GM21423 (cell line): Measurements from ENCODE around the gene NCKIPSD.

Source experiments
- ATAC-seq: cut with Tn5 transposase; IDR thresholded peaks from one replicate; pipeline ENCODE4 v1.9.1; 2021; ENCODE audit warnings: mild to moderate bottlenecking, moderate library complexity; ENCODE audit not compliant: unreplicated experiment

NCKIPSD gene

DNA sequence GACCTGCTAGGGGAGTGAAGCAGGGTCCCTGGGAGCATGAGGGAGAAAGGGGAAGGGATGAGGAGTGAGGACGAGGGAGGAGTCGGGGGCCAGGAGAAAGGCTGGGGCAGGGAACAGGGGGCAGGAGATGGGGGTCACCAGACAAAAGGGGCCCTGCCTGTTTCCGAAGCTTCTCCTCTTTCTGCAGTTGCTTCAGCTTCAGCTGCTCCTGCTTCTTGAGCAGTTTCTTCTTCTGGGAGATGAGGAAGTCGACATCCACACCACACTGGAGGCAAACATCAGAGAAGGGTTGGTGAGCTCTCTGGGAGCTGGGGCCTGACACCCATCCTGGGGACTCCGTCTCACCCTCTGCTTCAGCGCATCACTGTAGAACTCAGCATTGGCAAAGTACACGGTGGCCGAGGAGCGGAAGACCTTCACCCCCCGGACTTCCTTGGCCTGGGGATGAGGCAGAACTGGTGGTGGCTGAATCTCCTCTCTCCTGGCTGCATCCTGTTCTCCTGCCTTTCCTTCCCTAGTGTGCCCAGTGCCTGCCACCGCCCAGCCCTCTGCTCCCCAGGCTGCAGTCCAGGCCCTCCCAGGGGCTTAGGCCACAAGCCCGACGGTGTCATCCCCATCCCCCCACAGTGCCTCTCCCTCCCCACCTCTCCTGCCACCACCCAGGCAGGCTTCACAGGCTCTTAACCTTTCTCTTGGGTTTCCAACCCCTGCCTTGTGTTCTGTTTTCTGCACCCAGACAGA is 57.3 kb downstream of the NCKIPSD start:
- ATAC-seq: no peak

DNA sequence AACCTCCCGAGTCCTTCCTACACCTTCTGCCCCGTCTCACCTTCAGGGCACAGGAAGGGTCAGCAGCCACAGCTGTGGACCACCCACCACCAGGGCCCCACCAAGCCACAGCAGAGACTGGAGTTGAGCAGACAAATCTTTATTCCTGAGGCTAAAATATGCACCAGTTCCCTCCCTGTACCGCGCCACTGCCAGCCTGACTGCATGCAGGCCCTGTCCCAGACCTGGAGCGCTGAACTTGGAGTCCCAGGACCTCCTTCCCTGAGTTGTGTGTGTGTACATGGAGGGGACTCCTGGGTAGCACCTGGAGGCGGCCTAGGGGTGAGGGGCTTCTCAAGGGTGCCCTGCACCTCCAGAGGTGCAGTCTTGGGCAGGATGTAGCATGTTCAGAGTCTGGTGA is 60.1 kb downstream of the NCKIPSD start:
- no peak for ATAC-seq

DNA sequence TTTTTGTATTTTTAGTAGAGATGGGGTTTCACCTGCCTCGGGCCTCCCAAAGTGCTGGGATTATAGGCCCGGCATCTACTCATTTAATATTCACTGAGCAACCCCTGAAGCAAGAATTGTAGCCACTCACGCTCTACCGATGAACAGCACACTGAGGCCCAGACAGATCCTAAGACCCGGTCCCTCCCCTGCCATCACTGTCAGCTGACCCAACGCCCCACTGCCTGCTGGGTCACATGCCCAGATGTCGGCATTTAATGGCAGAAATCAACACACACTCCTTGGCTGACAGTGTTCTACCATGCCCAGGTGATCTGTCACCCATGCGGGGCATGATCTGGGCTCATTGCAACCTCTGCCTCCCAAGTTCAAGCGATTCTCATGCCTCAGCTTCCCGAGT is 60.9 kb downstream of the NCKIPSD start:
- ATAC-seq: no peak

DNA sequence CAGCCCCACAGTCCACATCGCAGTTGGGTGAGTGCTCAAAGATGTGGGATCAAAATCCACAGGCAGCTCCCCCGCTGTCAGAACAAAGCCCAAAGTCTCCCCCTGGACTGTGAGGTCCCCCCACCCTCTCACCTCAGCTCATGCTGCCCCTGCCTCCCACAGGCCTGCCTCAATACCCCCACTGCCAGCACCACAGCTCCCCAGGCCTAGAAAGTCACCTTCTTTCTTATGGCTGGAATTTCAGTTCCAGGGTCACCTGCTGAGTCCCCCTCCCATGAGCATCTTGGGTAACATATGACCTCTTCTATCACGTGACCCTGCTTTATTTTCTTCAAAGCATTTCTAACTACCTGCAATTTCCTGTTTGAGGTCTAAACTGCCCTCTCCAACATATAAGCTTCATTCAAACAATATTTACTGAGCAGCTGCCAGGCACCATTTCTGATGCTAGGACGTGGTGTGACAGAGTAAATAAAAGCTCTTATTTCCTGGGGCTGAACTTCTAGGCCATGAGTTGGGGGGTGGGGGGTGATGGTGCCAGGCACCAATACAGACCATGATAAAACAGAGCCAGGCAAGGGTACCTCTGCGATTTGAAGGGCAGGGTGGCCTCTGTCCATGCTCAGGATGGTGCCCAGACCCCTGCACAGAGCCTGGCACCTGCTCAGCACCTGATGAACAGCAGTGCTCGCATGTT is 61.7 kb downstream of the NCKIPSD start:
- no peak for ATAC-seq
